GM12872 (cell line): ENCODE measurements around the gene MACF1.

Experiments used
- TF ChIP-seq, protein P1 (sequence below): IDR thresholded peaks from 3 replicates; pipeline ENCODE4 v1.5.1; 2011; ENCODE audit warnings: low read depth, mild to moderate bottlenecking, low read length, moderate library complexity; ENCODE audit not compliant: insufficient read depth

MACF1 gene

DNA sequence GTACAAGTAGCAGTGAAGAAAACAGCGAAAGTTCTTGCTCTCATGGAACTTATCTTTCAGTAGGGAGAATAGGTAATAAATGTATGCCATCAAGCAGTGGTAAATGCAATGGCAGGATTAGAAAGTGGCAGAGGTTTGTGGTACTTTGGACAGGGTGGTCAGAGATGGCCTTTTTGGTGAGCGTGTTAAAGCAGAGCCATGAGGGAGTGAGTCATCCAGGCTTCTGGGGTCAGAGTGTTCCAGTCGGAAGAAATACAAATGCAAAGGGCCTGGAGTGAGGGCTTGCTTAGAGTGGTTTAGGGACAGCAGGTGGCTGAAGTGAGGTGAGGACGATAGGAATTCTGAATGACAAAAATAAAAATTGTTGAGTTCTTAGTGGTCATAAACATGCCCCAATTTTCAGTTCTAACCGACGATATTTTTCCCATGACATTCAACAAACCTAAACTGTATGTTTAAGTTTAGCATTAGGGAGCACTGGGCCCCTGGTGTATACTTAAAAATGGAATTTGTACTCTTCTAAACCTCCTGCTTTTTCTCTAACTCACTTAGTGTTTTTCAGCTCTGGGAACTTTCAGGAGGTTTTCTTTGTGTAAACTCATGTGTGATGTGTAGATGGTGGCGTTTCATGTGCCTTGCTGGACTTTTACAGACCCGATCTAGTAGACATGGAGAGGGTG lies 78.2 kb downstream of the MACF1 start:
- TF ChIP-seq, protein P1, sequence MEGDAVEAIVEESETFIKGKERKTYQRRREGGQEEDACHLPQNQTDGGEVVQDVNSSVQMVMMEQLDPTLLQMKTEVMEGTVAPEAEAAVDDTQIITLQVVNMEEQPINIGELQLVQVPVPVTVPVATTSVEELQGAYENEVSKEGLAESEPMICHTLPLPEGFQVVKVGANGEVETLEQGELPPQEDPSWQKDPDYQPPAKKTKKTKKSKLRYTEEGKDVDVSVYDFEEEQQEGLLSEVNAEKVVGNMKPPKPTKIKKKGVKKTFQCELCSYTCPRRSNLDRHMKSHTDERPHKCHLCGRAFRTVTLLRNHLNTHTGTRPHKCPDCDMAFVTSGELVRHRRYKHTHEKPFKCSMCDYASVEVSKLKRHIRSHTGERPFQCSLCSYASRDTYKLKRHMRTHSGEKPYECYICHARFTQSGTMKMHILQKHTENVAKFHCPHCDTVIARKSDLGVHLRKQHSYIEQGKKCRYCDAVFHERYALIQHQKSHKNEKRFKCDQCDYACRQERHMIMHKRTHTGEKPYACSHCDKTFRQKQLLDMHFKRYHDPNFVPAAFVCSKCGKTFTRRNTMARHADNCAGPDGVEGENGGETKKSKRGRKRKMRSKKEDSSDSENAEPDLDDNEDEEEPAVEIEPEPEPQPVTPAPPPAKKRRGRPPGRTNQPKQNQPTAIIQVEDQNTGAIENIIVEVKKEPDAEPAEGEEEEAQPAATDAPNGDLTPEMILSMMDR, result no peak

DNA sequence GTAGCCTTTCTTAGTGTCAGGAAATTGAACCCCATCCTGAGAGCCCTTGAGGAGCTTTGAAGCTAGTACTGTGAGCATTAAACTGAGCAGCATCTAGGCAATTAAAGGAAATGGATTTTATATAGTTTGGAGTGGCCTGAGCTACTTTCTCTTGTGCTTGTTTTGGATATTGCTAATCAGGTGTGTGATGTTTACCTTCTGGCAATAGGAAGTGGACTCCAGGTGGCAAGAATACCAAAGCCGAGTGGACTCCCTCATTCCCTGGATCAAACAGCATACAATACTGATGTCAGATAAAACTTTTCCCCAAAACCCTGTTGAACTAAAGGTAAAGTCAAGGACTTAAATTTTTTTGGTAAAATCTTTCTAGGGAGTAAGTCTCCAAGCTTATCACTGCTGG lies 79.4 kb downstream of the MACF1 start:
- TF ChIP-seq, protein P1, result no peak

DNA sequence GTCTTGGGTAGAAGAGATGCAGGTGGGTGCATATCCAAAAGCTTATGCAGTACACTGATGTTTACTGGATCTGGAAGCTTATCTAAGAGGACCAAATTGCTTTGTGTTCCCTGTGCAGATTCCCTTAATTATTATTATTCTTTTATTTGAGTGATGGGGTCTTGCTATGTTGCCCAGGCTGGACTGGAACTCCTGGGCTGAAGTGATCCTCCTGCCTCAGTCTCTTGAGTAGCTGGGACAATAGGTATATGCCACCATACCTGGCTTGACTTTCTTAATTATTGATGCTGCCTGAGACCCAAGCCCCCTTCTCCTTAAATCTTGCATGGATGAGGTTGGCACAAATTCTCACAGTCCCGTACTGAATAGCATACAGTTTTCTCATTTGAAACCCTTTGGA lies 83.0 kb downstream of the MACF1 start:
- TF ChIP-seq, protein P1, result no peak

DNA sequence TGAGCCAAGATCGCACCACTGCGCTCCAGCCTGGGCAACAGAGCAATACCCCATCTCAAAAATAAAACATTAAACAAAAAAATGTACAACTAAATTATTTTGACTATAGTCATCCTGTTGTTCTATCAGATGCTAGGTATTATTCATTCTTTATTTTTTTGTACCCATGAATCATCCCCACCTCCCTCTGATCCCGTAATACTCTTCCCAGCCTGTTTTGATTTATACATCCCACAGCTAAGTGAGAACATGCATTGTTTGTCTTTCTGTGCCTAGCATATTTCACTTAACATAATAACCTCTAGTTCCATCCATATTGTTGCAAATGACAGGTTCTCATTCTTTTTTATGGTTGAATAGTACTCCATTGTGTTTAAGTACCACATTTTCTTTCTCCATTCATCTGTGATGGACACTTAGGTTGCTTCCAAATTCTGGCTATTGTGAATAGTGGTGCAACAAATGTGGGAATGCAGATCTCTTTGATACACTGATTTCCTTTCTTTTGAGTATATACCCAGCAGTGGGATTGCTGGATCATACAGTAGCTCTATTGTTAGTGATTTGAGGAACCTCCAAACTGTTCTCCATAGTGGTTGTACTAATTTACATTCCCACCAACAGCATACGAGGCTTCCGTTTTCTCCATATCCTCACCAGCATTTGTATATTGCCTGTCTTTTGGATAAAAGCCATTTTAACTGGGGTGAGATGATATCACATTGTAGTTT lies 84.4 kb downstream of the MACF1 start:
- TF ChIP-seq, protein P1, result no peak

DNA sequence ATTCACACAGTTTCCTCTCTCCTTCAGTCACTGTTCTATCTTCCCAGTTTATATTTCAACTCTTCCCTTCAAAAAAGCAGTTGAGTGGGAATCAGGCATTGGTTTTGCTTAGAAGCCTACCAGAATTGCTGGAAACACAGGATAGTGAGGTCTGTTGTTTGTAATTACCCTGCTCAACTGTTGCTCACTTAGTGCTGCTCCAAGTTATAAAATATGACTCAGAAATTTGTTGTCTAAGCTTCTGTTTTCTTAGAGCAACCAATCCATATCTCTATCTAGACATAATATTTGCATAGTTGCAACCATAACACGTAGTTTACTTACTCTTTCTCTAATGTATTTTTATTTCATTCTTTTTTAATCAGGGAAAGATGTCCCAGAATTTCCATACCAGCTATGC lies 87.9 kb downstream of the MACF1 start:
- TF ChIP-seq, protein P1, result no peak

DNA sequence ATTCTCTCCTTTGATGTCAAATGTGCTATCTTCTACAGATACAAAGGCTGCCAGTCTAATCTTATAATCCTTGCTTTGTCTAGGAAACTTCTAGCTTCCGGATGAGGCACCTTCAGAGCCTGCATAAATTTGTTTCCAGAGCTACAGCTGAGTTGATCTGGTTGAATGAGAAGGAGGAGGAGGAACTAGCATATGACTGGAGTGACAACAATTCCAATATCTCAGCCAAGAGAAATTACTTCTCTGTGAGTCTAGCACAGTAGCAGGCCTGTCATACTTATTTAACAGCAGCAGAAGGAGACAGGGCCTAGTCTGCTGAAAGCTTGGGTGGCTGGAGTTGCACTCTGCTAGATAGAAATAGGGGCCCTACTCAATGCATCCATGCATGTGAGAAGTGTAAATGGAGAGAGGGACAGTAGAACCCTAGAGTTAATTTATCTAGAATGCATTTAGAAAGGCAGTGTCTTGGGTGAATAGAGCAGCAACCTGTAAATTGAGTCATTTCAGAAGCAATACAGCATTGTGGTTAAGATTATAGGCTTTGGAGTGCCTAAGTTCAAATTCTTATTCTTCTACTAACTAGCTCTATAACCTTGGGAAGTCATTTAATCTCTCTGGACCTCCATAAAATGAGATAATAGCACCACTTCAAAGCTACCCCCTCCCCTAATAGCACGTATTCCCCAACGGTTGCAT lies 89.0 kb downstream of the MACF1 start:
- TF ChIP-seq, protein P1, result no peak

DNA sequence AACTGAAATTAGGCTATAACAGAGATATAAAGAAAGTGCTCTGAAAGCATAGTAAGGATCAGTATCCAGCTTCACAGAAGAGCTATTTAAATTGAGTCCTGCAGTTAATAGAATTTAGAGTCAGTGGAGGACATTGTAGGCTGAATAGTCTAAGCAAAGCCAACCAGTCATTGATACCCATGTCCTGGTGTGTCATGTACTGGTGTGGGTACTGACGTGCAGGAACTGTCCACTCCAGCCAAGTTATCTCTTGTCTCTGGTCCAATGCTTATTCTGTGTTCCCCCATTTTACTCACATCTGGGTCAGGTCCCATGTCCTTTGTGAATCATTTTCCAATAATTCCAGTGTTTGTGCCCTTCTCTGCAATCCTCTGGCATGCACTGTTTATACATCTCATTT lies 90.0 kb downstream of the MACF1 start:
- TF ChIP-seq, protein P1, result no peak
